Measurements from ENCODE around the gene MACROD2.

Gene MACROD2

GRCh38 chr20:15921930-15922329, 1926.6 kb downstream of the MACROD2 start:
- H3K4me2 ChIP-seq (ENCODE audit: low read length): no peak overlapping the region
- no peaks in the 10 kb centered on the region for H3K4me1 ChIP-seq (ENCODE audit: control insufficient read depth, insufficient read depth, low read length)
- no peaks in the 10 kb centered on the region for H3K36me3 ChIP-seq (ENCODE audit: insufficient read depth, low read length)
- no peak overlapping the region for H3K9ac ChIP-seq (ENCODE audit: low read depth, low read length)
- H3K27me3 ChIP-seq (ENCODE audit: control insufficient read depth, insufficient read depth, low read length): no peaks in the 10 kb centered on the region
- H3K9me3 ChIP-seq (replicated peaks; ENCODE audit: low read length): no peaks in the 10 kb centered on the region
- H3K4me3 ChIP-seq (ENCODE audit: low read length): no peak overlapping the region

DNA sequence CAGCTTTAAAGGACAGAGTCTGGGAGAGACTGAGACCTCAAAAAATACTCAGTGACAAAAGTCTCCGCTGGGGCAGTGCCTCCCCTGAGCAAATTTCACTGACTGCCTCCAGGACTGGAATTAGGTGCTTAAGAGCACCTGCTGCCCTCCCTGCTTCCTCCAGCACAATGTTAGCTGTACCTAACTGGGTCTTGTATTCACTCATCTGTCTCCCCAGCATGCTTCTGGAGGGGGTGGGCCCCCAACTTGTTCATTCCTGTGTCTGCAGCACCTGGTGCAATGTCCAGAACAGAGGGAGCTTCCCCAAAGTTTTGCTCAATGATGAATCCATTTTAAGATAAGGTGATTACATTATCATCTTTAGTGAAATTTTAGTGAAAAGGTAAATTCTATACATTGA, 1927.2 kb downstream of the MACROD2 start:
- Histone ChIP-seq H3K4me1 (ENCODE audit: control insufficient read depth, insufficient read depth, low read length) (no peaks in the 10 kb centered on the region), H3K4me2 (ENCODE audit: low read length) (no peak overlapping the region), H3K36me3 (ENCODE audit: insufficient read depth, low read length) (no peaks in the 10 kb centered on the region), H3K4me3 (ENCODE audit: low read length) (no peak overlapping the region), H3K9me3 (replicated peaks; ENCODE audit: low read length) (no peaks in the 10 kb centered on the region), H3K9ac (ENCODE audit: low read depth, low read length) (no peak overlapping the region), H3K27me3 (ENCODE audit: control insufficient read depth, insufficient read depth, low read length) (no peaks in the 10 kb centered on the region)

GRCh38 chr20:15923030-15923776, 1927.9 kb downstream of the MACROD2 start:
- no peaks in the 10 kb centered on the region for H3K9me3 ChIP-seq (replicated peaks; ENCODE audit: low read length)
- H3K4me1 ChIP-seq (ENCODE audit: control insufficient read depth, insufficient read depth, low read length): no peaks in the 10 kb centered on the region
- no peaks in the 10 kb centered on the region for H3K27me3 ChIP-seq (ENCODE audit: control insufficient read depth, insufficient read depth, low read length)
- H3K4me3 ChIP-seq (ENCODE audit: low read length): no peak overlapping the region
- H3K36me3 ChIP-seq (ENCODE audit: insufficient read depth, low read length): no peaks in the 10 kb centered on the region
- no peak overlapping the region for H3K9ac ChIP-seq (ENCODE audit: low read depth, low read length)
- H3K4me2 ChIP-seq (ENCODE audit: low read length): no peak overlapping the region

GRCh38 chr20:15924556-15924955, 1929.2 kb downstream of the MACROD2 start:
- no peaks in the 10 kb centered on the region for H3K27me3 ChIP-seq (ENCODE audit: control insufficient read depth, insufficient read depth, low read length)
- H3K36me3 ChIP-seq (ENCODE audit: insufficient read depth, low read length): no peaks in the 10 kb centered on the region
- H3K4me2 ChIP-seq (ENCODE audit: low read length): no peak overlapping the region
- H3K9me3 ChIP-seq (replicated peaks; ENCODE audit: low read length): no peaks in the 10 kb centered on the region
- no peak overlapping the region for H3K9ac ChIP-seq (ENCODE audit: low read depth, low read length)
- H3K4me1 ChIP-seq (ENCODE audit: control insufficient read depth, insufficient read depth, low read length): no peaks in the 10 kb centered on the region
- no peak overlapping the region for H3K4me3 ChIP-seq (ENCODE audit: low read length)

GRCh38 chr20:15925376-15925775, 1930.1 kb downstream of the MACROD2 start:
- H3K4me2 ChIP-seq (ENCODE audit: low read length): no peak overlapping the region
- no peaks in the 10 kb centered on the region for H3K27me3 ChIP-seq (ENCODE audit: control insufficient read depth, insufficient read depth, low read length)
- H3K36me3 ChIP-seq (ENCODE audit: insufficient read depth, low read length): no peaks in the 10 kb centered on the region
- peaks cover 3% of the 10 kb centered on the region for H3K4me1 ChIP-seq (ENCODE audit: control insufficient read depth, insufficient read depth, low read length)
- no peak overlapping the region for H3K9ac ChIP-seq (ENCODE audit: low read depth, low read length)
- H3K9me3 ChIP-seq (replicated peaks; ENCODE audit: low read length): no peaks in the 10 kb centered on the region
- H3K4me3 ChIP-seq (ENCODE audit: low read length): no peak overlapping the region

DNA sequence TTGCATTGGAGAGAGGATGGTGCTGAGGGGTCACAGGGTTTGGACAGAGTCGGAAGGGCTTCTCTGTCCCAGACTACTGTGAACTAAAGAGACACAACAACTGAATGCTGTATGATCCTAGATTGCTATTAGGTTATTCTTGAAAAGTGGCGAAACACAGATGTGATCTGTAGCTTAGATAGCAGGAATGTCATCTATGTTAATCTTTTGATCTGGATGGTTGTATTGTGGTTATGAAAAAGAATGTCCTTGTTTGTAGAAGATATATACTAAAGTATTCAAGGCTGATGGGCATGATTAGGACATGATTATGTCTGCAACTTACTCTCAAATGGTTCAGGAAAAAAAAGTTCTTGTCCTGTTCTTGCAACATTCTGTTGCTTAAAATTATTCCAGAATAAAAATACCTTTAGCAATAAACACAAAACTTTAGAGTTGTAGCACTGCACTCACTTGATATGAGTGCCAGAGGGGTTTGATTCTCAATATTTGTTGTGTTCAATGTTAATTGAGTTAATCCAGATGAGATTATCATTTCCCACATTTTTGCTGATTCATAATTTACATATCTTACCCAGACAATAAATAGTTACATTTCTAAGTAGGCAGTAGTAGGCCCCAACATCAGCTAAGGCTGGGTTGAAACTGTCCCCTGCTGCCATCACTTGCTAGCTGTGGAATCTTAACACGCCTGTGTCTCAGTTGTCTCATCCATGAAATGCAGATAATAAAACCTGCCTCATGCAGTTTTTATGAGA, 1932.8 kb downstream of the MACROD2 start:
- Histone ChIP-seq H3K9me3 (replicated peaks; ENCODE audit: low read length) (no peaks in the 10 kb centered on the region), H3K4me2 (ENCODE audit: low read length) (no peak overlapping the region), H3K4me3 (ENCODE audit: low read length) (no peak overlapping the region), H3K36me3 (ENCODE audit: insufficient read depth, low read length) (no peaks in the 10 kb centered on the region), H3K4me1 (ENCODE audit: control insufficient read depth, insufficient read depth, low read length) (peaks cover 11% of the 10 kb centered on the region), H3K9ac (ENCODE audit: low read depth, low read length) (no peak overlapping the region), H3K27me3 (ENCODE audit: control insufficient read depth, insufficient read depth, low read length) (no peaks in the 10 kb centered on the region)

- Histone ChIP-seq H3K36me3 (ENCODE audit: insufficient read depth, low read length) (no peaks in the 10 kb centered on the region), H3K9ac (ENCODE audit: low read depth, low read length) (no peak overlapping the region), H3K9me3 (replicated peaks; ENCODE audit: low read length) (no peaks in the 10 kb centered on the region), H3K4me1 (ENCODE audit: control insufficient read depth, insufficient read depth, low read length) (peaks cover 11% of the 10 kb centered on the region), H3K27me3 (ENCODE audit: control insufficient read depth, insufficient read depth, low read length) (no peaks in the 10 kb centered on the region), H3K4me3 (ENCODE audit: low read length) (no peak overlapping the region), H3K4me2 (ENCODE audit: low read length) (no peak overlapping the region)
Observed at GRCh38 chr20:15928946-15929345, 1933.6 kb downstream of the MACROD2 start.

DNA sequence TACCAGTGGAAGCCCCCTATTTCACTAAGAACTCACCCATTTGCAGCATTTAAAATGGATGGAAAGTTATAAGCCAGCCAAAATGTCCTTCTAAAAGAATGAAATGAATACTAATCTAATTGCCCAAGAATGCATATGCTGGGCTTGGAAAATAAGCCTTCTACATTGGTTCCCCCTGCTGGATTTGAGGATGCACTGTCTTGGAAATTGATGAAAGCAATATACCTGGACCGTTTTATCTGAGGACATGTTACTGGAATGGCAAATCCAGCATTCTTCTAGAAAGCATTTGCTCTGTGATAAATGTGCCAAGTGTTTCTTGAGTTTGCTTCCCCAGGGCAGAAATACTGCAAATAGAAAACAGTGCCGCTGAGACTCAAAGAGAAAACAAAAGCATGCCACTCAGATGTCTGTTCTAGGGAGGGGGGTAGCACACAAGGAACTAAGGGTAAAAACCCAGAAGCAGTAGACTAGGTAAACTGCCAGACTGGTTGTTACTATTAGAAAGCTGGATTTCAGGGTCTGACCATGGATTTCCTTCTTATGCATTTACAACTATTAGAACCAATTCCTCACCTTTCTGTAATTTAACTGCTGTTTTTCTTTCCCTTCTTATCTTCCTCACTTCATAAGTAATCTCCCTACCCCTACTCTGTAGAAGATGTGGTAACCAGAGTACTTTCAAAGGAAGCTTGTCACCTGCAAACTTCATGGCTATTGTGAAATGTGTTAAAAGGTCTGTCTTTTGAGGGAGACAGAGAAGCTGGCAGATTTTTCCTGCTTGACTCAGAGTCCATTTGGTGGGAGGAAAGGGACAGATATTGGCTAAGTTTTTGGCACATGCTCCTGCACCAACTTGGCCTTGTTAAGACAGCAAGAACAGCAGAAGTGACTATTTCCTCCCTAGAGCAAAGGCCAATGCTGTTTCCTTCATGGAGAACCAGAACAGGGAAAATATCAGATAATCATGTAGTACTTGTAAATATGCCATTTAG, 1935.3 kb downstream of the MACROD2 start:
- Histone ChIP-seq H3K36me3 (ENCODE audit: insufficient read depth, low read length) (no peaks in the 10 kb centered on the region), H3K9ac (ENCODE audit: low read depth, low read length) (no peak overlapping the region), H3K9me3 (replicated peaks; ENCODE audit: low read length) (no peaks in the 10 kb centered on the region), H3K4me1 (ENCODE audit: control insufficient read depth, insufficient read depth, low read length) (peaks cover 11% of the 10 kb centered on the region), H3K4me2 (ENCODE audit: low read length) (no peak overlapping the region), H3K4me3 (ENCODE audit: low read length) (no peak overlapping the region), H3K27me3 (ENCODE audit: control insufficient read depth, insufficient read depth, low read length) (no peaks in the 10 kb centered on the region)

DNA sequence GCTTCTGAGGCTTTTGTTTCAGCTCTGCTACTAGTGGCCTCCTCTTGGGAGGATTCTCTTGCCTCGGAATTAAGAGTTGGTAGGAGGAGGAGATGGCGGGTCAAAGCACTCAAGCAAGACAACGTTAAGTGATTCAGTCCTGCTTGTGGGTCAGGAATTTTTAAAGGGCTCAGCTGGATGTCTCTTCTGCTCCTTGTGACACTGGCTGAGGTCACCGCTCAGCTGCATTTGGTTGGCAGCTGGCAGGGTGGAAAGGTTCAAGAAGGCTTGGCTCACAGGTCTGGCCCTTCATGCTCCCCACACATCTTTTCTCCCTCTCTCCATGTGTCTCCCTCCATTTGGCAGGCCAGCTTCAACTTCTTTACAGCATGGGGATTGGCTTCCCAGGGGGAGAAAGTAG, 1936.6 kb downstream of the MACROD2 start:
- Histone ChIP-seq H3K9me3 (replicated peaks; ENCODE audit: low read length) (no peaks in the 10 kb centered on the region), H3K4me2 (ENCODE audit: low read length) (no peak overlapping the region), H3K4me3 (ENCODE audit: low read length) (no peak overlapping the region), H3K4me1 (ENCODE audit: control insufficient read depth, insufficient read depth, low read length) (peaks cover 11% of the 10 kb centered on the region), H3K36me3 (ENCODE audit: insufficient read depth, low read length) (no peaks in the 10 kb centered on the region), H3K9ac (ENCODE audit: low read depth, low read length) (no peak overlapping the region), H3K27me3 (ENCODE audit: control insufficient read depth, insufficient read depth, low read length) (no peaks in the 10 kb centered on the region)

DNA sequence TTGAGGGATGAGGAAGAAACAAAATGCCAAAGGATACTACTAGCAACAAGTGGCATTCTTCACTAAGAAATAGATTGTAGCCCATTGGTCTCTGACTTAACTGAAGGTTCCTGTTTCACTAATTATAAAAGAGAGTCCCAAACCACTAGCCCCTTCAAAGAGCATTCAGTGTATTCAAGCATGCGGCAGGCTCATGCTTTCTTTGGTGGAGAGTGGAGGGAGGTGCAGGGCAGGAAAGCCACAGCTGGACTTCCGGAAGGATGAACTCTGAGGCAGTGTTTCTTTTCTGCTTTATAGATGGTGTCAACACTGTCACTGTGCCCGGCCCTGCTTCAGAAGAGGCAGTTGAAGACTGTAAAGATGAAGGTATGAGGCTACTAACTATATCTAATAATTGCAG, 1941.9 kb downstream of the MACROD2 start:
- H3K4me1 ChIP-seq (ENCODE audit: control insufficient read depth, insufficient read depth, low read length): no peaks in the 10 kb centered on the region
- no peaks in the 10 kb centered on the region for H3K9me3 ChIP-seq (replicated peaks; ENCODE audit: low read length)
- no peak overlapping the region for H3K4me3 ChIP-seq (ENCODE audit: low read length)
- no peaks in the 10 kb centered on the region for H3K27me3 ChIP-seq (ENCODE audit: control insufficient read depth, insufficient read depth, low read length)
- H3K9ac ChIP-seq (ENCODE audit: low read depth, low read length): no peak overlapping the region
- no peak overlapping the region for H3K4me2 ChIP-seq (ENCODE audit: low read length)
- H3K36me3 ChIP-seq (ENCODE audit: insufficient read depth, low read length): no peaks in the 10 kb centered on the region

DNA sequence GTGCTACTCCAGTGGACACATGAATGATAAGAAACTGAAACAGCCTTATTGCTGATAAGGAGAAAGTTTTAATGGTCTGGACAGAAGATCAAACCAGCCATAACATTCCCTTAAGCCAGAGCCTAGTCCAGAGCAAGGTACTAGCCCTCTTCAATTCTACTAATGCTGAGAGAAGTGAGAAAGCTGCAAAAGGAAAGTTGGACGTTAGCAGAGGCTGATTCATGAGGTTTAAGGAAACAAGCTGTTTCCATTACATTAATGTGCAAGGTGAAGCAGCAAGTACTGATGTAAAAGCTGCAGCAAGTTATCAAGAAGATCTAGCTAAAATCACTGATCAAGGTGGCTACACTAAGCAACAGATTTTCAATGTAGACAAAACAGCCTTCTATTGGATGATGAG, 1943.5 kb downstream of the MACROD2 start:
- H3K9me3 ChIP-seq (replicated peaks; ENCODE audit: low read length): no peaks in the 10 kb centered on the region
- H3K4me3 ChIP-seq (ENCODE audit: low read length): no peak overlapping the region
- no peaks in the 10 kb centered on the region for H3K4me1 ChIP-seq (ENCODE audit: control insufficient read depth, insufficient read depth, low read length)
- H3K9ac ChIP-seq (ENCODE audit: low read depth, low read length): no peak overlapping the region
- H3K4me2 ChIP-seq (ENCODE audit: low read length): no peak overlapping the region
- H3K27me3 ChIP-seq (ENCODE audit: control insufficient read depth, insufficient read depth, low read length): no peaks in the 10 kb centered on the region
- H3K36me3 ChIP-seq (ENCODE audit: insufficient read depth, low read length): no peaks in the 10 kb centered on the region

All from skeletal muscle satellite cell (primary cell).